CD14-positive monocyte (primary cell): ENCODE data around the gene MACROD1. TPM values are rescaled to one million over a fixed set of nuclear protein-coding genes. Genes with fewer than 3 reads are reported as not detected.
"Not testable (repeated sequence)": the region's sequence is repeated elsewhere in the genome, so short reads cannot be mapped to it uniquely, and the experiment has no call there.

Experiments used
- DNase-seq, 3 donors: peaks; one replicate each; pipeline ENCODE4 v3.0.0-alpha.2; 2011 to 2022
- H2AFZ ChIP-seq: 2 replicates; pipeline ENCODE4 v1.6.0; 2012; ENCODE audit warnings: mild to moderate bottlenecking, low read depth, low read length, inconsistent platforms; ENCODE audit not compliant: insufficient read depth, poor library complexity, severe bottlenecking
- H3K27ac ChIP-seq, 2 donors: 1 replicate in 1 of 2; 2 replicates in 1 of 2; pipeline ENCODE4 v1.5.1; 2012 to 2013; ENCODE audit warnings: low read length in 2 of 2, control low read depth in 1 of 2, inconsistent platforms in 1 of 2, low read depth in 1 of 2, mild to moderate bottlenecking in 1 of 2
- H3K27me3 ChIP-seq, 2 donors: one replicate each; pipeline versions ENCODE4 v1.6.0 to v1.6.1; 2011 to 2013; ENCODE audit warnings: low read length in 2 of 2; ENCODE audit not compliant: control insufficient read depth in 2 of 2, insufficient read depth in 2 of 2
- H3K36me3 ChIP-seq, 2 donors: replicated peaks in 1 of 2; 1 replicate in 1 of 2; 2 replicates in 1 of 2; pipeline versions ENCODE4 v1.5.1 to v1.6.1; 2012 to 2013; ENCODE audit warnings: low read length in 2 of 2, control low read depth in 1 of 2, inconsistent platforms in 1 of 2, mild to moderate bottlenecking in 1 of 2; ENCODE audit not compliant: insufficient read depth in 2 of 2, control insufficient read depth in 1 of 2
- H3K4me1 ChIP-seq, 2 donors: 1 replicate in 1 of 2; 2 replicates in 1 of 2; pipeline versions ENCODE4 v1.5.1 to v1.6.1; 2012 to 2013; ENCODE audit warnings: low read length in 2 of 2, control low read depth in 1 of 2, inconsistent platforms in 1 of 2, mild to moderate bottlenecking in 1 of 2, moderate library complexity in 1 of 2; ENCODE audit not compliant: insufficient read depth in 2 of 2, control insufficient read depth in 1 of 2
- H3K4me2 ChIP-seq: replicated peaks from 2 replicates; pipeline ENCODE3; 2012; ENCODE audit warnings: low read length, moderate library complexity, mild to moderate bottlenecking; ENCODE audit not compliant: poor library complexity, severe bottlenecking; ENCODE audit errors: extremely low read depth
- H3K4me3 ChIP-seq, 3 experiments: fragments of 200-600 bp in 1 of 3; sonication (generic) in 1 of 3; replicated peaks in 1 of 3; 1 replicate in 2 of 3; 2 replicates in 1 of 3; pipeline ENCODE4 v1.5.1; 2011 to 2013; ENCODE audit warnings: low read length in 3 of 3, mild to moderate bottlenecking in 3 of 3, control low read depth in 2 of 3, low read depth in 2 of 3, inconsistent platforms in 1 of 3, moderate library complexity in 1 of 3
- H3K79me2 ChIP-seq: 2 replicates; pipeline ENCODE4 v1.6.0; 2012; ENCODE audit warnings: mild to moderate bottlenecking, control low read depth, inconsistent platforms, low read length, moderate library complexity; ENCODE audit not compliant: insufficient read depth
- H3K9ac ChIP-seq: 2 replicates; pipeline ENCODE4 v1.6.0; 2017; ENCODE audit warnings: low read length, mild to moderate bottlenecking; ENCODE audit not compliant: insufficient read depth, poor library complexity, severe bottlenecking
- H3K9me3 ChIP-seq, 2 donors: replicated peaks in 1 of 2; 1 replicate in 1 of 2; 2 replicates in 1 of 2; pipeline versions ENCODE4 v1.5.1 to v1.6.1; 2012 to 2013; ENCODE audit warnings: low read length in 2 of 2, control low read depth in 1 of 2; ENCODE audit not compliant: control insufficient read depth in 1 of 2, insufficient read depth in 1 of 2
- H4K20me1 ChIP-seq: 2 replicates; pipeline ENCODE4 v1.6.0; 2012; ENCODE audit warnings: mild to moderate bottlenecking, low read length, control low read depth, moderate library complexity; ENCODE audit not compliant: insufficient read depth
- H3K27ac Mint-ChIP-seq, 7 donors: one replicate each; pipeline ENCODE4 v1.8.0; 2020; ENCODE audit warnings: mild to moderate bottlenecking in 7 of 7, mixed read lengths in 7 of 7, moderate library complexity in 6 of 7, inconsistent platforms in 2 of 7
- H3K27me3 Mint-ChIP-seq, 3 donors: one replicate each; pipeline ENCODE4 v1.8.0; 2021 to 2022; ENCODE audit warnings: low read depth in 3 of 3, mild to moderate bottlenecking in 3 of 3, mixed read lengths in 3 of 3, moderate library complexity in 3 of 3, inconsistent platforms in 1 of 3
- H3K36me3 Mint-ChIP-seq, 2 donors: one replicate each; pipeline ENCODE4 v1.8.0; 2020; ENCODE audit warnings: mixed read lengths in 2 of 2, inconsistent platforms in 1 of 2, mild to moderate bottlenecking in 1 of 2
- H3K4me1 Mint-ChIP-seq: one replicate; pipeline ENCODE4 v1.8.0; 2020; ENCODE audit warnings: mild to moderate bottlenecking, mixed read lengths
- H3K4me3 Mint-ChIP-seq, 2 donors: one replicate each; pipeline ENCODE4 v1.8.0; 2020; ENCODE audit warnings: mild to moderate bottlenecking in 2 of 2, mixed read lengths in 2 of 2, moderate library complexity in 1 of 2
- H3K9me3 Mint-ChIP-seq, 7 donors: one replicate each; pipeline ENCODE4 v1.8.0; 2020 to 2022; ENCODE audit warnings: mixed read lengths in 7 of 7, mild to moderate bottlenecking in 6 of 7, moderate library complexity in 6 of 7, inconsistent platforms in 2 of 7
- WGBS: methylation state at CpG from one replicate; pipeline ENCODE4 v1.1.5; 2013; ENCODE audit warnings: missing lambda C conversion rate; ENCODE audit not compliant: insufficient coverage; 5-methylcytosine and 5-hydroxymethylcytosine counted together
- intact Hi-C, 2 donors: fragments of 100-400 bp; cut with micrococcal nuclease; formaldehyde crosslinking; loops; one replicate each; pipeline versions ENCODE4 v1.15.0 to v1.15.1; 2023
- polyA plus RNA-seq, 3 donors: library from polyadenylated mRNA; depleted of rRNA in 1 of 3; unstranded in 2 of 3; stranded (reverse) in 1 of 3; fragments of 300-500 nt in 2 of 3; fragments of >200 nt in 1 of 3; fragmentation: Illumina TruSeq in 2 of 3; gene quantifications; 1 replicate in 2 of 3; 2 replicates in 1 of 3; pipeline ENCODE4 v1.2.3, GENCODE V29; 2012 to 2021
- TF ChIP-seq, protein P1 (sequence below): fragments of 200-600 bp; IDR thresholded peaks from one replicate; pipeline ENCODE4 v1.8.0; 2022; ENCODE audit warnings: antibody characterized with exemption, mild to moderate bottlenecking

The MACROD1 gene
- polyA plus RNA-seq, 3 donors: 1.5 to 2.4 (median 2.2) TPM

DNA sequence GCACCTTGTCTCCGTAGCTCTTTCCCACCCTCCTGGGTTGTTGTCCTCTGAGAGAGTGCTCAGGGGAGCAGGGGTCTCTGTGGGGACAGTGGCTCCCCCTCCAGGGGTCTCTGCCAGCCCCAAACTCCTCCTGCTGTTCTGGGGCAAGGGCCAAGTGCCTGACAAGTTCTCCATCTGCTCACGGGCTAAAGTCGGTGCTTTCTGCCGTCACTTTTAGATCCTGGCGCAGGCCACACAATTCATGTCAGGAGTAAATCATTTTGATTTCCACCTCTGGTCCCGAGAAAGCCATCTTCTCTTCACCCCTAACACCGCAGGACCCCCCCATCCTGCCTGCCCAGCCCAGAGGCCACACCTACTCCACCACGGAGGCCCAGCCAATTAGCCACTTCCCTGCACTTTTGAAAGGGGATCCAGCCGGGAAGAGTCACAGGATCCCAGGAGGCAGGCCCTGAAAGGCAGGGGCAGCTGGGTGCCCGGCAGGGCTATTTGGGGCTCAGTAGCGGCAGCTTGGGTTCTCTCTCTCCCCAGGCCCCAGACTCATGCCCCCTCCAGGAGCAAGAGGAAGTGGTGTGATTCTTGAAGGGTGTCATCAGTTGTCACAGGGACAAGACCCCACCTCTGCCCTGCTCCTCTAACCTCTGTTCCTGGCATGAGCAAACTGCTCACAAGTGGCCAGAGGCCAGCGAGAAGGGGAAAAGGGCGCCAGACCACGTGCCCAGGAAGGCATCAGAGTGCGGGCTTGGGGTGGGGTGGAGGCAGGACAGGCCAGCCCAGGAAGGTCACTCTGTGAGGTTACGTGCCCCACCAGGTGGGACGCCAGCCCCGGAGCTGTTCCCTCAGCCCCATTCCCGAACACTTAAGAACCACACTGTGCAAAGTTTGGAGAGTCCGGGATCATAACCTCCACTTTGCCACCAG is 1.3 kb downstream of the MACROD1 start:
- Histone ChIP-seq H3K4me2 (peak overlapping the region; percentile 87), H3K9ac (peak overlapping the region; percentile 62), H3K9me3 (no peaks in the 10 kb centered on the region), H3K4me1 (peaks cover 13 to 22% of the 10 kb centered on the region in 2 donors), H3K79me2 (no peaks in the 10 kb centered on the region), H3K36me3 (no peaks in the 10 kb centered on the region), H2AFZ (peak overlapping the region; percentile 95), H3K4me3 (peak overlapping the region in 1 of 3 experiments; percentile 80), H3K27me3 (no peaks in the 10 kb centered on the region), H3K27ac (no peak overlapping the region), H4K20me1 (no peaks in the 10 kb centered on the region)
- no peak for DNase-seq
- peaks cover 13% of the 10 kb centered on the region for H3K4me1 Mint-ChIP-seq
- peaks cover 4 to 12% (median 10%) of the 10 kb centered on the region in 3 donors for H3K27me3 Mint-ChIP-seq
- H3K9me3 Mint-ChIP-seq: peaks cover 0 to 2% (median 0%) of the 10 kb centered on the region in 7 donors
- H3K27ac Mint-ChIP-seq: peak overlapping the region in 1 of 7 donors; percentile 19
- H3K4me3 Mint-ChIP-seq: peak overlapping the region; percentile 68 to 85
- H3K36me3 Mint-ChIP-seq: peaks cover 0 to 2% of the 10 kb centered on the region in 2 donors
- 64% methylated on average over 15 of the region's 20 CpGs for WGBS
- intact Hi-C loops: no loop called here
- TF ChIP-seq, protein P1, sequence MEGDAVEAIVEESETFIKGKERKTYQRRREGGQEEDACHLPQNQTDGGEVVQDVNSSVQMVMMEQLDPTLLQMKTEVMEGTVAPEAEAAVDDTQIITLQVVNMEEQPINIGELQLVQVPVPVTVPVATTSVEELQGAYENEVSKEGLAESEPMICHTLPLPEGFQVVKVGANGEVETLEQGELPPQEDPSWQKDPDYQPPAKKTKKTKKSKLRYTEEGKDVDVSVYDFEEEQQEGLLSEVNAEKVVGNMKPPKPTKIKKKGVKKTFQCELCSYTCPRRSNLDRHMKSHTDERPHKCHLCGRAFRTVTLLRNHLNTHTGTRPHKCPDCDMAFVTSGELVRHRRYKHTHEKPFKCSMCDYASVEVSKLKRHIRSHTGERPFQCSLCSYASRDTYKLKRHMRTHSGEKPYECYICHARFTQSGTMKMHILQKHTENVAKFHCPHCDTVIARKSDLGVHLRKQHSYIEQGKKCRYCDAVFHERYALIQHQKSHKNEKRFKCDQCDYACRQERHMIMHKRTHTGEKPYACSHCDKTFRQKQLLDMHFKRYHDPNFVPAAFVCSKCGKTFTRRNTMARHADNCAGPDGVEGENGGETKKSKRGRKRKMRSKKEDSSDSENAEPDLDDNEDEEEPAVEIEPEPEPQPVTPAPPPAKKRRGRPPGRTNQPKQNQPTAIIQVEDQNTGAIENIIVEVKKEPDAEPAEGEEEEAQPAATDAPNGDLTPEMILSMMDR: no peak

DNA sequence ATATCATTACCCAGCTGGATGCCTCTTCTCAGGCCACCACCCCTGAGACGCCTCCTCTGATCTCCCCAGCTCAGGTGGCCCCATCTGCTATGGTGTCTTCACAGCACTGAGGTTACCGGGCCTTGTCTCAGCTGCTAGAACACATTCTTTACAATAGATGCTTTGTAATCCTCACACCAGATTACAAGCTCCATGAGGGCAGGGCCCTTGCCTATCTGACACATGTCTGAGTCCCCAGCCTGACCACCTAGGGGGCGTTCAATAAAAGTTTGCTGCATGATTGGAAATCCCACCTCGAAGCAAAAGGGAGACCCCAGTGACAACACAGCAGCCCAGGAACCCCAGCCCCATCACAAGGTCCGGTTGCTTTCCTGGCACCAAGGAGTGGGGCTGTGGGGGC is 2.0 kb downstream of the MACROD1 start:
- Histone ChIP-seq H2AFZ (no peak overlapping the region), H3K4me3 (no peak overlapping the region), H3K4me2 (no peak overlapping the region), H3K27ac (no peak overlapping the region), H3K79me2 (no peaks in the 10 kb centered on the region), H4K20me1 (no peaks in the 10 kb centered on the region), H3K36me3 (no peaks in the 10 kb centered on the region), H3K9me3 (no peaks in the 10 kb centered on the region), H3K27me3 (no peaks in the 10 kb centered on the region), H3K9ac (no peak overlapping the region), H3K4me1 (peaks cover 13 to 22% of the 10 kb centered on the region in 2 donors)
- H3K4me1 Mint-ChIP-seq: peaks cover 13% of the 10 kb centered on the region
- WGBS: 100% methylated on average over 3 of the region's 5 CpGs
- DNase-seq: no peak
- intact Hi-C loops: no loop called here
- no peak overlapping the region for H3K4me3 Mint-ChIP-seq
- H3K27ac Mint-ChIP-seq: peak overlapping the region in 1 of 7 donors; percentile 35
- TF ChIP-seq, protein P1: no peak
- H3K36me3 Mint-ChIP-seq: peaks cover 0 to 2% of the 10 kb centered on the region in 2 donors
- peaks cover 0 to 2% (median 0%) of the 10 kb centered on the region in 7 donors for H3K9me3 Mint-ChIP-seq
- peaks cover 4 to 12% (median 10%) of the 10 kb centered on the region in 3 donors for H3K27me3 Mint-ChIP-seq

DNA sequence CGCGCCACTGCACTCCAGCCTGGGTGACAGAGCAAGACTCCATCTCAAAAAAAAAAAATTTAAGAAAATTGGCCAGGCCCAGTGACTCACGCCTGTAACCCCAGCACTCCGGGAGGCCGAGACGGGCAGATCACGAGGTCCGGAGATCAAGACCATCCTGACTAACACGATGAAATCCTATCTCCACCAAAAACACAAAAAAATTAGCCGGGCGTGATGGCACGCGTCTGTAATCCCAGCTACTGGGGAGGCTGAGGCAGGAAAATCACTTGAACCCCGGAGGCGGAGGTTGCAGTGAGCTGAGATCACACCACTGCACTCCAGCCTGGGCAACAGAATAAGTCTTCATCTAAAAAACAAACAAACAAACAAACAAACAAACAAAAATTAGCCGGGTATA is 3.1 kb downstream of the MACROD1 start:
- H3K36me3 Mint-ChIP-seq, H4K20me1 ChIP-seq, H3K9me3 Mint-ChIP-seq, H2AFZ ChIP-seq, intact Hi-C loops, H3K79me2 ChIP-seq, H3K9me3 ChIP-seq, H3K4me3 Mint-ChIP-seq, H3K27me3 ChIP-seq, H3K4me3 ChIP-seq, H3K36me3 ChIP-seq, DNase-seq, H3K27ac Mint-ChIP-seq, H3K4me2 ChIP-seq, H3K9ac ChIP-seq, H3K27ac ChIP-seq: not testable (repeated sequence)
- H3K27me3 Mint-ChIP-seq: peaks cover 4 to 12% (median 12%) of the 10 kb centered on the region in 3 donors
- H3K4me1 Mint-ChIP-seq: peaks cover 13% of the 10 kb centered on the region
- peaks cover 13 to 22% of the 10 kb centered on the region in 2 donors for H3K4me1 ChIP-seq
- 100% methylated on average over 6 of the region's 16 CpGs for WGBS
